Nucleus accumbens (tissue), 56 donors: ENCODE data around the gene ESRRB.

Experiments
- DNase-seq, 56 donors: peaks; one replicate each; lab custom pipeline; 2025; lab: John Stamatoyannopoulos, UW

Gene ESRRB

GRCh38 chr14:76434220-76434619, 58.3 kb downstream of the ESRRB start:
- DNase-seq: no peak

DNA sequence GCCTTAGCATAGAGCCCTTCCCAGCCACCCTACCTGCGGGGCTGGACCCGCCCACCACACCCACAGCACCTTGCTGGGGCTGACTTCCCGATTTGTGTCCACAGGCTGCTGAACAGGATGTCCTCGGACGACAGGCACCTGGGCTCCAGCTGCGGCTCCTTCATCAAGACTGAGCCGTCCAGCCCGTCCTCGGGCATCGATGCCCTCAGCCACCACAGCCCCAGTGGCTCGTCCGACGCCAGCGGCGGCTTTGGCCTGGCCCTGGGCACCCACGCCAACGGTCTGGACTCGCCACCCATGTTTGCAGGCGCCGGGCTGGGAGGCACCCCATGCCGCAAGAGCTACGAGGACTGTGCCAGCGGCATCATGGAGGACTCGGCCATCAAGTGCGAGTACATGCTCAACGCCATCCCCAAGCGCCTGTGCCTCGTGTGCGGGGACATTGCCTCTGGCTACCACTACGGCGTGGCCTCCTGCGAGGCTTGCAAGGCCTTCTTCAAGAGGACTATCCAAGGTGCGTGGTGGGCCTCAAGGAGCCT, 63.4 kb downstream of the ESRRB start:
- no peak for DNase-seq

- no peak for DNase-seq
Measured at GRCh38 chr14:76446486-76446885, 70.5 kb downstream of the ESRRB start.

DNA sequence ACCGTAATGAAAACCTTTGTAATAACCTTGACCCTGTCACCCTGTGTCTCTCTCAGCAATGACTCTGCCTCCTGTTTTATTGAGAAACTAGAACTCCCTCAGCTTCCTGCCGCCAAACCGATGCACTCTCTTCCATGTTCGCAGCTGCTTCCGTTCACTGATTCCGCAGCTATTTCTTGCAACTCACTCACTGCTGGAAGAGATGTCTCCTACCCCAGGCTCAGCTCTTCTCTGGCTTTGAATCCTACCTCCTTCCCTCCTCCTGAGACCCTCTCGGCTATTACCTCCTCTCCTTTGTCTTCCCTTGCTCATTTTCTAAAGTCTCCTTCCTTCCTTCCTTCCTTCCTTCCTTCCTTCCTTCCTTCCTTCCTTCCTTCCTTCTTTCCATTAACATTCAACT, 71.0 kb downstream of the ESRRB start:
- DNase-seq: no peak

- no peak for DNase-seq
Measured at GRCh38 chr14:76450476-76450875, 74.5 kb downstream of the ESRRB start.

DNA sequence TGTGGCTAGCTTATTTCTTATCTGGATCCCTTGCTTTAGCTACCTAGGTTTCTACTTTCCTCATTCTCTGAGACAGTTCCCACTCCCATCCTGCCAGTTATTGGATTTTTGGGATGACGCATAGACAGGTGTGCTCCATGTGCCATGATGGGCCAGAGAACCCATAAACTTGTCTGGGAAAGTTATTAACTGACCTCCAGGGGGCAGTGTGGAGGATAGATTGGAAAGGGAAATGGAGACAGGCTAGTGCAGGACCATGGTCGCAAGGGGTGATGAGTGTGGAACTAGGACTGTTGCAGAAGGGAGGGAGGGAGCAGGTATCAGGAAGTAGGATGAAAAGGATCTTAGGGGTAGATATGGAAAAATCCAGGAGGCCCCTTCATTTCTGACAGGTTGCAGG, 80.3 kb downstream of the ESRRB start:
- peak in 4 of 56 donors; percentile 0 to 6 (median 6) for DNase-seq

DNA sequence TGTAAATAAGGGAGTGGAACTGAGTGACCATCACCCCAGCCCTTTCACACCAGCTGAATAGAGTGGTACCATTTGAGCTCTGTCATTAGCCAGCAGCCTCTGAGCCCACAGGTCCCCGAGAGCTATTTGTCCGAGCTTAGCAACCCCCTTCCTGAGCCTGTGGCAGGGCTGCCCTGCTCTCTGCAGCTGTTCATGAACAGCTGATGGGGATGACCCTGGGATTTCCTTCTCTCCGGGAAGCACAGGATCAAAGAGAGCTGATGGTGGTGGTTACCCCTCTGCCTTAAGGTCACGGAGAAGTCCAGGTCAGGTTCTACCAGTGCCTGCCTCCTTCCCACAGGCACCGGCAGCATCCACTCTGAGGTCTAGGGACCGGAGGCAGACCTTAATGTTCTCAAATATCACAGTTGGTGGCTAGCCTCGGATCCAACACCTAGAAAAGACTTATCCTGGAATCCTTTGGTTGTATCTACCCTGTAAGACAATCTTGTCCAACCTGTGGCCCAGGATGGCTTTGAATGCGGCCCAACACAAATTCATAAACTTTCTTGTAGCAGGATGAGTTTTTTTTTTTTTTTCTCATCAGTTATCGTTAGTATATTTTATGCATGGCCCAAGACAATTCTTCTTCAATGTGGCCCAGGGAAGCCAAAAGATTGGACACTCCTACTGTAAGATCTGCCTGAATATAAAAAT, 81.1 kb downstream of the ESRRB start:
- no peak for DNase-seq

GRCh38 chr14:76457841-76458240, 81.9 kb downstream of the ESRRB start:
- no peak for DNase-seq

- DNase-seq: no peak
Measured at GRCh38 chr14:76461886-76462285, 85.9 kb downstream of the ESRRB start.

- no peak for DNase-seq
Measured at GRCh38 chr14:76462330-76462729, 86.4 kb downstream of the ESRRB start.

DNA sequence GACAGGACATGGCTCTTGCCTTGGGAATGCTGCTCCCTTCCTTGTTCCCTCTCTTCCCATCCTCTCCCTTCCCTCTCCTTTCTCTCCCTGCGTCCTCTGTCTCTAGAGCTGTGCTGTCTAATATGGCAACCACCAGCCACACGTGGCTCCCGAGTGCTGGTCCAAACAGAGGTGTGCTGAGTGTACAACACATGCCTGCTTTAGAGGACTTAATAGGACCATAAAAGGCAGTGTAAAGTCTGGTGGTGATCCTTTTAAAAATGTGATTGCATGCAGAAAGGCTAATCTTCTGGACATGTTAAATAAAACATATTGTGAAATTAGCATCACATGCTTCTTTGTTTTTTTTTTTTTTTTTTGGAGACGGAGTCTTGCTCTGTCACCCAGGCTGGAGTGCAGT, 87.2 kb downstream of the ESRRB start:
- no peak for DNase-seq

DNA sequence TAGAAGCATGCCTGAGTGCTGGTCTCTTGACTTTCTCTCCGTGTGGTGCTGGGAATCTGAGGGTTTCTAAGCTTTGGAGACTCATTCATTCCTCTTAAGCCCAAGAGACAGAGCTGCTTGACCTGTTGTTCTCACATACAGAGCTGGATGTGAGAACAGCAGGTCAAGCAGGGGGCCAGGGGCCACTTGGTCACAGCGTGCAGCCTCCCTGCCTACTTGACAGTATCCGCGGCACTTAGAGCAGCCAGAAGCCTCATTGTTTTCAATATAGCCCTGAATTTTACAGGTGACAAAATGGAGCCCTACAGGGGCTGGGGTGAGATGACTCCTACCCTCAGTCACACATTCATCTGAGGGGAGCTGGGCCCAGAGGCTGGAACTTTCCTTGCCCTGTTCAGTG, 88.9 kb downstream of the ESRRB start:
- DNase-seq: no peak

DNA sequence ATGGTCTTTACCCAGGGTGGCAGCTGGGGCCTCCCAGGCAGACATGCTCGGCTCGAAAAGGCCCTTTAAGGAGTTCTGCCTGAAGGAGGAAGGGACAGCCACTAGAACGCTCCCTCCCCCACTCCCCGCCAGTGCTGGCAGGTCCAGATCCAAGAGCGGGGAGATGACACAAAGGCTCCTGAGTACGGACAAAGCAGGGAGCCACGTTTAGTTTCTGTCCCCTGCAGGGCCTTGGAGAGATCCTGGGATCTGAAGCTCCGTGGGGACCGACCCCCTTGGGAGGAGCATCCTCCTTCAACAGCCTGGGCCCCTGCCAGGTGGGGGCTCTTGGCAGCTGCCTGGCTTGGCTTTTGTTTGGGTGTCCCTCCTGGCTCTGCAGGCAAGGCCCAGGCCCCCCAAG, 89.7 kb downstream of the ESRRB start:
- DNase-seq: no peak

GRCh38 chr14:76467711-76468155, 91.8 kb downstream of the ESRRB start:
- no peak for DNase-seq

DNA sequence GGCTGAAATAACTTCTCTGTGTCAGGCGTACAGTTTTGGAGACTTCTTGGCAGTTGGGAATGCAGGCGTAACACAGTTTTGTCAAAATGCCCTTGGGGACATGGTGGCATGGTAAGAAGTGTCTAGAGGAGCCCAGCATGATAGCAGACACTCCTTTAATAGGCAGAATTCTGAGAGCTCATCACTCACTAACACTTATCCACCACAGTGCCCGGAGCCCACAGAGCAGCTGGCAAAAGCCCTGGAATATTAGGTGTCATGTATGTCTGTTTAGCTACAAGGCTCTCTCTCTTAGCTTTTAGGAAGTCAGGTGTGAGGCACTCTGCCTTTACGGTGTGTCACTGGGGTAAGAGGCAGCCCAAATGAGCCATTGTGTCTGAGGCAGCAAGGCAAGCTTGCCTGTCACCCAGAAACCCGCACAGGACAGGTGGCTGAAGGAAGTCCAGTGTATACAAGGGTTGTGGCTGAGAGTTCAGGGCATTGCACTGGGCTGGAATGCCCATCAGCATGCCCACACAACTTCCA, 96.3 kb downstream of the ESRRB start:
- no peak for DNase-seq

- peak in 5 of 56 donors; percentile 1 to 25 (median 9) for DNase-seq
Measured at GRCh38 chr14:76473481-76474263, 97.7 kb downstream of the ESRRB start.

DNA sequence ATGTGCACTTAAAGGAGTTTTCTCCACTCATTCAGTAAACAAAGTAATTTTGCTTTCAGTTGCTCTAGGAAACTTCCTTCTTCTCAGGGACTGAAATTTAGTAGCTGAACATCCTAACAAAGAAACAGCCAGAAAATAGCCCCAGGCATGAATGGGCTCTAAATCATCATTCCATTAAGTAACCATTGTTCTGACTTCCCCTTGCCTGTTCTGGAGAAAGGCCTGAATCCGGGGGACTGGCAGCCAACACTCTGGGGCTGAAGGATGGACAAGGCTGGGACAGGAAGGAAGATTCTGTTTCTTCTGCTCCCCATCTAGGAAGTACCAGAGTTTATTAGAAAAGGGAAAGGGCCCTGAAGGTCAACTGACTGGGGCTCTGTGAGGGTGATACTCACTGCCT, 104.5 kb downstream of the ESRRB start:
- DNase-seq: no peak

DNA sequence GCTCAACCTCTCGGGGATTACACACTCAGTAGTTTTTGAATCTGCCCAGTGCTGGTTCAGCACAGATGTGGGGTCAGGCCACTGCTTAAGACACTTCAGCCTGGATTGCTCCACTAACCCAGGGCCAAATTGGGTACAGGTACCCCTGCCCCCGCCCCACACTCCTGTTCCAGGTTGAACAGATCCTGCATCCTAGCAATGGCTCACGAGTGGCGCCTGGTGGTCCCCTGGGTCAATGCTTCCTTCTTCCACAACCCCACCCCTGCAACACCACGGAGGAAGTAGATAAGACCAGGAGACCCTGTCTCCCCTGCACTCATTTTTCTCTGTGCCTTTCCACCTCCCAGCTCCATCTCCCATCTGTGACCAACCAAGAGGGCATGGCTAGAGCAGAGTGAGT, 108.4 kb downstream of the ESRRB start:
- DNase-seq: no peak

DNA sequence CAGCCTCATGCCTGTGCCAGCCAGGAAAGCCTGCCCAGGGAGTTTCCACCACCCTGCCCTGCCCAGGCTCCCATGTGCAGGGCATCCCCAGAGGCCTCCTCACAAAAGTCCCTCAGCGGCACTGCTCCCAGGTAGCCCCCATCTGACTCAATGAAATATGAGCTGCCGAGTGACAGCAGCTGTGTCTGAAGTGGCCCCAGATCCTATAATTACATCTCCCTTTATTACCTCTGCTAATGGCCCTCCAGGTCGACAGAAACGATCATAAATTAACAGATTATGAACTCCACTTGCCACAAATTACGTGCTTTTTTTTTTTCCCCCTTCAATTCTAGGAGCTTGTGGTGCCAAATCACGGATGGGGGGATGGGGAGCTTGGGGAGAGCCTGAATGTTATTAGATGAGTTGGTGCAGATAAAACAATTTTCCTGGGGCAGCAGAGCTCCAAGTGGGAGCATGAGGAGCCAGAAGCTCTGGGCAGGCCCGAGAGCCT, 110.4 kb downstream of the ESRRB start:
- no peak for DNase-seq

- no peak for DNase-seq
Measured at GRCh38 chr14:76488551-76488950, 112.6 kb downstream of the ESRRB start.

GRCh38 chr14:76489667-76490066, 113.7 kb downstream of the ESRRB start:
- DNase-seq: no peak
